ENCODE data around the gene NEUROD1.

Gene NEUROD1

DNA sequence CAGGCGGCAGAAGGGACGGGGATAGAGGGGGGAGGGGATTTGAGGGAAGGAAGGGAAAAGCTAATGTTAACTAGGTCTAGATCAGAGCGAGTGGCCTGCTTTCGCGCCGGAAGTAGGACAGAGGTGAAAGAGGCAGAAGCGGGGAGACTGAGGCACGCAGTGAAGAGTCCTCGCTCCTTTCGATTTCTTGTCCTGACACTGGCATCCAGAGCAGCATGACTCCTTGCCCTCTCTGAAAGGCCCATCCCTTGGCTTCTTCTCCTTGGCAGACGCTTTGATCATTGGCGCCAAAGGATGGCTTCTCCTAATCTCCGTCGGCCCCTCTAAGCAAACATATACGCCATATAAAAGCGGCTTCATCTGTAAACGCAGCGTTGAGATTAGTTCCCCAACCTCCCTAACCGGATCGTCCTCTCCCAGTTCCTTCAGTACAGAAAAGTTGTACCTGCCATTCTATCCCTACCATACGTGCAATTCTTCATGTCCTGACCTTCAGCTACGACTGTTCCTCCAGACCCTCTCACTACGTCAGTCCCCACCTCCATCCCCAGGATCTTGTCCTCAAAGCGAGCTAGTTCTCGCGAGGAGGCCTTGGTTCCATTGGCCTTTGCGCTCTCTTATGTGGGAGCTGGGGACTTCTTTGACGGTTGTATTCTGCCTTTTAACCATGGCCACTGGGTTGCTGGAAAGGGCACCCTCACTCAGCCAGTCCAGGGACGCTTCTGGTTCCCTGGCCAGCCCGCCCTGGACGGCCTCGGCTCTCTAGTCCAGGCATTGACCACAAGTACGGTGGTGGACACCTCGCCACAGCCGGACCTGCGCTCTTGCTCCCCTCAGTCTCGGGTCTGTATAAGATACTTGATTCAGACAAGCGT is 857 bp upstream of the NEUROD1 start:
- ChIA-PET CTCF (interaction anchor here (0.6 kb wide), 1 partner anchor 108 kb away, joined by 3 read pairs; no protein-coding TSS in a partner anchor), POLR2A (no interaction called here)
- peak overlapping the region; percentile 4; the same call in 1 of the 2 replicates for H3K4me3 ChIP-seq (ENCODE audit: low read depth, low read length)
- H3K36me3 ChIP-seq (ENCODE audit: control insufficient read depth in 2 of 2, insufficient read depth in 1 of 2, low read length in 2 of 2) = no peaks in the 10 kb centered on the region
- TF ChIP-seq, protein P1, sequence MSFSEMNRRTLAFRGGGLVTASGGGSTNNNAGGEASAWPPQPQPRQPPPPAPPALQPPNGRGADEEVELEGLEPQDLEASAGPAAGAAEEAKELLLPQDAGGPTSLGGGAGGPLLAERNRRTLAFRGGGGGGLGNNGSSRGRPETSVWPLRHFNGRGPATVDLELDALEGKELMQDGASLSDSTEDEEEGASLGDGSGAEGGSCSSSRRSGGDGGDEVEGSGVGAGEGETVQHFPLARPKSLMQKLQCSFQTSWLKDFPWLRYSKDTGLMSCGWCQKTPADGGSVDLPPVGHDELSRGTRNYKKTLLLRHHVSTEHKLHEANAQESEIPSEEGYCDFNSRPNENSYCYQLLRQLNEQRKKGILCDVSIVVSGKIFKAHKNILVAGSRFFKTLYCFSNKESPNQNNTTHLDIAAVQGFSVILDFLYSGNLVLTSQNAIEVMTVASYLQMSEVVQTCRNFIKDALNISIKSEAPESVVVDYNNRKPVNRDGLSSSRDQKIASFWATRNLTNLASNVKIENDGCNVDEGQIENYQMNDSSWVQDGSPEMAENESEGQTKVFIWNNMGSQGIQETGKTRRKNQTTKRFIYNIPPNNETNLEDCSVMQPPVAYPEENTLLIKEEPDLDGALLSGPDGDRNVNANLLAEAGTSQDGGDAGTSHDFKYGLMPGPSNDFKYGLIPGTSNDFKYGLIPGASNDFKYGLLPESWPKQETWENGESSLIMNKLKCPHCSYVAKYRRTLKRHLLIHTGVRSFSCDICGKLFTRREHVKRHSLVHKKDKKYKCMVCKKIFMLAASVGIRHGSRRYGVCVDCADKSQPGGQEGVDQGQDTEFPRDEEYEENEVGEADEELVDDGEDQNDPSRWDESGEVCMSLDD (tag by site-specific recombination; IDR thresholded peaks at IDR 0.05) = no peak
- TF ChIP-seq, protein P2, sequence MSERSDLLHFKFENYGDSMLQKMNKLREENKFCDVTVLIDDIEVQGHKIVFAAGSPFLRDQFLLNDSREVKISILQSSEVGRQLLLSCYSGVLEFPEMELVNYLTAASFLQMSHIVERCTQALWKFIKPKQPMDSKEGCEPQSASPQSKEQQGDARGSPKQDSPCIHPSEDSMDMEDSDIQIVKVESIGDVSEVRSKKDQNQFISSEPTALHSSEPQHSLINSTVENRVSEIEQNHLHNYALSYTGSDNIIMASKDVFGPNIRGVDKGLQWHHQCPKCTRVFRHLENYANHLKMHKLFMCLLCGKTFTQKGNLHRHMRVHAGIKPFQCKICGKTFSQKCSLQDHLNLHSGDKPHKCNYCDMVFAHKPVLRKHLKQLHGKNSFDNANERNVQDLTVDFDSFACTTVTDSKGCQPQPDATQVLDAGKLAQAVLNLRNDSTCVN (tag by site-specific recombination; optimal IDR thresholded peaks at IDR 0.05) = no peak
- TF ChIP-seq ZNF837 (tag by site-specific recombination; IDR thresholded peaks at IDR 0.05) = no peak
- TF ChIP-seq ZNF157 (tag by site-specific recombination; IDR thresholded peaks at IDR 0.05) = no peak
- no peak for TF ChIP-seq ZXDB (tag by site-specific recombination; IDR thresholded peaks at IDR 0.05)
- TF ChIP-seq, protein P3, sequence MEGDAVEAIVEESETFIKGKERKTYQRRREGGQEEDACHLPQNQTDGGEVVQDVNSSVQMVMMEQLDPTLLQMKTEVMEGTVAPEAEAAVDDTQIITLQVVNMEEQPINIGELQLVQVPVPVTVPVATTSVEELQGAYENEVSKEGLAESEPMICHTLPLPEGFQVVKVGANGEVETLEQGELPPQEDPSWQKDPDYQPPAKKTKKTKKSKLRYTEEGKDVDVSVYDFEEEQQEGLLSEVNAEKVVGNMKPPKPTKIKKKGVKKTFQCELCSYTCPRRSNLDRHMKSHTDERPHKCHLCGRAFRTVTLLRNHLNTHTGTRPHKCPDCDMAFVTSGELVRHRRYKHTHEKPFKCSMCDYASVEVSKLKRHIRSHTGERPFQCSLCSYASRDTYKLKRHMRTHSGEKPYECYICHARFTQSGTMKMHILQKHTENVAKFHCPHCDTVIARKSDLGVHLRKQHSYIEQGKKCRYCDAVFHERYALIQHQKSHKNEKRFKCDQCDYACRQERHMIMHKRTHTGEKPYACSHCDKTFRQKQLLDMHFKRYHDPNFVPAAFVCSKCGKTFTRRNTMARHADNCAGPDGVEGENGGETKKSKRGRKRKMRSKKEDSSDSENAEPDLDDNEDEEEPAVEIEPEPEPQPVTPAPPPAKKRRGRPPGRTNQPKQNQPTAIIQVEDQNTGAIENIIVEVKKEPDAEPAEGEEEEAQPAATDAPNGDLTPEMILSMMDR (tag by site-specific recombination; IDR thresholded peaks at IDR 0.05) = no peak
- no peak overlapping the region for H3K27ac ChIP-seq (ENCODE audit: extremely low read depth, low read depth, low read length)
- H3K4me1 ChIP-seq (ENCODE audit: control insufficient read depth, insufficient read depth, low read length) = peaks cover 3% of the 10 kb centered on the region; the same call in 1 of the 2 replicates
- H3K9me3 ChIP-seq (ENCODE audit: control insufficient read depth, insufficient read depth, low read depth, low read length) = no peaks in the 10 kb centered on the region

DNA sequence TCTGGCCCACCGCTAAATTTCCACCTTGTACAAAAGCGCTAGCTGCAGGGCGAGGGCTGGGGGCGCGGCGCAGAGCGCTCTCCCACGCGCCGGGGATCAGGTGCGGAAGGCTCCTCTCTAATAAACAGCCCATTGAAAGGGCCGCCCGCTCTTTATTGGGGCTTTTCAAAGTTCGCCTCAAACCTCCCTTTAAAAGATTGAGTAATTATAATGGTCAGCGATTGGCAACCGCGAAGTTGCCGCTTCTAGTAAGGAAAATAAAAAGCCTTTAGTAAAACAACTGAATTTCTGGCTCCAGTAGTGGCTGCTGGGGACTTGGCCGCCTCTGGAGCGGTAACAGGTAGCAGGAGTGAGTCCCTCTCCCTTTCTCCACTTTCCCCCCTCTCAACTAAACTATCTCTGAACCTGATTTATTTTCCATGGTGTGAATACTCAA is 755 bp downstream of the NEUROD1 start:
- ChIA-PET CTCF (no interaction called here), POLR2A (no interaction called here)
- TF ChIP-seq, protein P4, sequence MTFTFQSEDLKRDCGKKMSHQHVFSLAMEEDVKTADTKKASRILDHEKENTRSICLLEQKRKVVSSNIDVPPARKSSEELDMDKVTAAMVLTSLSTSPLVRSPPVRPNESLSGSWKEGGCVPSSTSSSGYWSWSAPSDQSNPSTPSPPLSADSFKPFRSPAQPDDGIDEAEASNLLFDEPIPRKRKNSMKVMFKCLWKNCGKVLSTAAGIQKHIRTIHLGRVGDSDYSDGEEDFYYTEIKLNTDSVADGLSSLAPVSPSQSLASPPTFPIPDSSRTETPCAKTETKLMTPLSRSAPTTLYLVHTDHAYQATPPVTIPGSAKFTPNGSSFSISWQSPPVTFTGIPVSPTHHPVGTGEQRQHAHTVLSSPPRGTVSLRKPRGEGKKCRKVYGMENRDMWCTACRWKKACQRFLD (tag by site-specific recombination; IDR thresholded peaks at IDR 0.05) = no peak
- TF ChIP-seq ZNF302 (tag by site-specific recombination; IDR thresholded peaks at IDR 0.05; ENCODE audit: low read depth) = no peak
- TF ChIP-seq PRDM1 (tag by site-specific recombination; IDR thresholded peaks at IDR 0.05) = peak; percentile 76
- no peak; the same call in 1 of the 2 replicates for TF ChIP-seq ZNF335 (tag by site-specific recombination; conservative IDR thresholded peaks at IDR 0.05)
- TF ChIP-seq, protein P5, sequence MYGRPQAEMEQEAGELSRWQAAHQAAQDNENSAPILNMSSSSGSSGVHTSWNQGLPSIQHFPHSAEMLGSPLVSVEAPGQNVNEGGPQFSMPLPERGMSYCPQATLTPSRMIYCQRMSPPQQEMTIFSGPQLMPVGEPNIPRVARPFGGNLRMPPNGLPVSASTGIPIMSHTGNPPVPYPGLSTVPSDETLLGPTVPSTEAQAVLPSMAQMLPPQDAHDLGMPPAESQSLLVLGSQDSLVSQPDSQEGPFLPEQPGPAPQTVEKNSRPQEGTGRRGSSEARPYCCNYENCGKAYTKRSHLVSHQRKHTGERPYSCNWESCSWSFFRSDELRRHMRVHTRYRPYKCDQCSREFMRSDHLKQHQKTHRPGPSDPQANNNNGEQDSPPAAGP (tag by site-specific recombination; IDR thresholded peaks at IDR 0.05) = no peak
- no peak for TF ChIP-seq ZNF132 (tag by site-specific recombination; IDR thresholded peaks at IDR 0.05; ENCODE audit: borderline replicate concordance)
- no peak for TF ChIP-seq ZNF843 (tag by site-specific recombination; IDR thresholded peaks at IDR 0.05)
- TF ChIP-seq, protein P6, sequence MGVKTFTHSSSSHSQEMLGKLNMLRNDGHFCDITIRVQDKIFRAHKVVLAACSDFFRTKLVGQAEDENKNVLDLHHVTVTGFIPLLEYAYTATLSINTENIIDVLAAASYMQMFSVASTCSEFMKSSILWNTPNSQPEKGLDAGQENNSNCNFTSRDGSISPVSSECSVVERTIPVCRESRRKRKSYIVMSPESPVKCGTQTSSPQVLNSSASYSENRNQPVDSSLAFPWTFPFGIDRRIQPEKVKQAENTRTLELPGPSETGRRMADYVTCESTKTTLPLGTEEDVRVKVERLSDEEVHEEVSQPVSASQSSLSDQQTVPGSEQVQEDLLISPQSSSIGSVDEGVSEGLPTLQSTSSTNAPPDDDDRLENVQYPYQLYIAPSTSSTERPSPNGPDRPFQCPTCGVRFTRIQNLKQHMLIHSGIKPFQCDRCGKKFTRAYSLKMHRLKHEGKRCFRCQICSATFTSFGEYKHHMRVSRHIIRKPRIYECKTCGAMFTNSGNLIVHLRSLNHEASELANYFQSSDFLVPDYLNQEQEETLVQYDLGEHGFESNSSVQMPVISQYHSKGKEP (tag by site-specific recombination; IDR thresholded peaks at IDR 0.05) = no peak
- TF ChIP-seq BCL11B (tag by site-specific recombination; IDR thresholded peaks at IDR 0.05; ENCODE audit: low read depth) = no peak
- no peak for TF ChIP-seq ZNF837 (tag by site-specific recombination; IDR thresholded peaks at IDR 0.05)
- TF ChIP-seq, protein P7, sequence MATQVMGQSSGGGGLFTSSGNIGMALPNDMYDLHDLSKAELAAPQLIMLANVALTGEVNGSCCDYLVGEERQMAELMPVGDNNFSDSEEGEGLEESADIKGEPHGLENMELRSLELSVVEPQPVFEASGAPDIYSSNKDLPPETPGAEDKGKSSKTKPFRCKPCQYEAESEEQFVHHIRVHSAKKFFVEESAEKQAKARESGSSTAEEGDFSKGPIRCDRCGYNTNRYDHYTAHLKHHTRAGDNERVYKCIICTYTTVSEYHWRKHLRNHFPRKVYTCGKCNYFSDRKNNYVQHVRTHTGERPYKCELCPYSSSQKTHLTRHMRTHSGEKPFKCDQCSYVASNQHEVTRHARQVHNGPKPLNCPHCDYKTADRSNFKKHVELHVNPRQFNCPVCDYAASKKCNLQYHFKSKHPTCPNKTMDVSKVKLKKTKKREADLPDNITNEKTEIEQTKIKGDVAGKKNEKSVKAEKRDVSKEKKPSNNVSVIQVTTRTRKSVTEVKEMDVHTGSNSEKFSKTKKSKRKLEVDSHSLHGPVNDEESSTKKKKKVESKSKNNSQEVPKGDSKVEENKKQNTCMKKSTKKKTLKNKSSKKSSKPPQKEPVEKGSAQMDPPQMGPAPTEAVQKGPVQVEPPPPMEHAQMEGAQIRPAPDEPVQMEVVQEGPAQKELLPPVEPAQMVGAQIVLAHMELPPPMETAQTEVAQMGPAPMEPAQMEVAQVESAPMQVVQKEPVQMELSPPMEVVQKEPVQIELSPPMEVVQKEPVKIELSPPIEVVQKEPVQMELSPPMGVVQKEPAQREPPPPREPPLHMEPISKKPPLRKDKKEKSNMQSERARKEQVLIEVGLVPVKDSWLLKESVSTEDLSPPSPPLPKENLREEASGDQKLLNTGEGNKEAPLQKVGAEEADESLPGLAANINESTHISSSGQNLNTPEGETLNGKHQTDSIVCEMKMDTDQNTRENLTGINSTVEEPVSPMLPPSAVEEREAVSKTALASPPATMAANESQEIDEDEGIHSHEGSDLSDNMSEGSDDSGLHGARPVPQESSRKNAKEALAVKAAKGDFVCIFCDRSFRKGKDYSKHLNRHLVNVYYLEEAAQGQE (tag by site-specific recombination; IDR thresholded peaks at IDR 0.05) = no peak
- TF ChIP-seq ZFP37 (tag by site-specific recombination; IDR thresholded peaks at IDR 0.05) = no peak
- 0 out of 2 replicates have a peak, but pooled peaks have one; percentile 46 for TF ChIP-seq SCRT2 (tag by site-specific recombination; IDR thresholded peaks at IDR 0.05)
- TF ChIP-seq ZNF394 (tag by site-specific recombination; IDR thresholded peaks at IDR 0.05; ENCODE audit: borderline replicate concordance) = no peak

More for the DNA sequence above, 755 bp downstream of the NEUROD1 start:
- H3K4me3 ChIP-seq (ENCODE audit: low read depth, low read length) = no peak overlapping the region
- H3K36me3 ChIP-seq (ENCODE audit: control insufficient read depth in 2 of 2, insufficient read depth in 1 of 2, low read length in 2 of 2) = no peaks in the 10 kb centered on the region
- no peaks in the 10 kb centered on the region for H3K9me3 ChIP-seq (ENCODE audit: control insufficient read depth, insufficient read depth, low read depth, low read length)
- H3K4me1 ChIP-seq (ENCODE audit: control insufficient read depth, insufficient read depth, low read length) = peaks cover 3% of the 10 kb centered on the region; the same call in 1 of the 2 replicates
- no peak overlapping the region for H3K27ac ChIP-seq (ENCODE audit: extremely low read depth, low read depth, low read length)
